ENCODE measurements around the gene BCL6.
A peak's percentile ranks its signal among the peaks of the same experiment; 100 is the strongest.
"Not testable (repeated sequence)": the region's sequence is repeated elsewhere in the genome, so short reads cannot be mapped to it uniquely, and the experiment has no call there.

The BCL6 gene

GRCh38 chr3:187713504-187713903, 31.8 kb downstream of the BCL6 start:
- no peak for DNase-seq (ENCODE audit: low read depth)

- DNase-seq (ENCODE audit: low read depth) = no peak
Observed at GRCh38 chr3:187709155-187709554, 36.1 kb downstream of the BCL6 start.

GRCh38 chr3:187708696-187709095, 36.6 kb downstream of the BCL6 start:
- DNase-seq (ENCODE audit: low read depth) = no peak

GRCh38 chr3:187706971-187707370, 38.3 kb downstream of the BCL6 start:
- DNase-seq (ENCODE audit: low read depth) = no peak

GRCh38 chr3:187705164-187705563, 40.1 kb downstream of the BCL6 start:
- no peak for DNase-seq (ENCODE audit: low read depth)

- DNase-seq (ENCODE audit: low read depth) = no peak
Observed at GRCh38 chr3:187702507-187703033, 42.7 kb downstream of the BCL6 start, which contains the start of gene RTP2. RTP2 (minus strand) TSS chr3:187702557; CDS start chr3:187702128, 429 bp downstream.

GRCh38 chr3:187700249-187700648, 45.0 kb downstream of the BCL6 start:
- no peak for DNase-seq (ENCODE audit: low read depth)

GRCh38 chr3:187698499-187699399, 46.5 kb downstream of the BCL6 start:
- no peak for DNase-seq (ENCODE audit: low read depth)

GRCh38 chr3:187696021-187696420, 49.2 kb downstream of the BCL6 start:
- no peak for DNase-seq (ENCODE audit: low read depth)

- no peak for DNase-seq (ENCODE audit: low read depth)
Observed at GRCh38 chr3:187695449-187695848, 49.8 kb downstream of the BCL6 start.

GRCh38 chr3:187694801-187695200, 50.5 kb downstream of the BCL6 start:
- no peak for DNase-seq (ENCODE audit: low read depth)

- DNase-seq (ENCODE audit: low read depth) = no peak
Observed at GRCh38 chr3:187693431-187693830, 51.8 kb downstream of the BCL6 start.

GRCh38 chr3:187689984-187690383, 55.3 kb downstream of the BCL6 start:
- DNase-seq (ENCODE audit: low read depth) = no peak

- no peak for DNase-seq (ENCODE audit: low read depth)
Observed at GRCh38 chr3:187686621-187687273, 58.5 kb downstream of the BCL6 start.

GRCh38 chr3:187685948-187686347, 59.3 kb downstream of the BCL6 start:
- DNase-seq (ENCODE audit: low read depth) = no peak

- DNase-seq (ENCODE audit: low read depth) = no peak
Observed at GRCh38 chr3:187684880-187685279, 60.4 kb downstream of the BCL6 start.

GRCh38 chr3:187684444-187684843, 60.8 kb downstream of the BCL6 start:
- DNase-seq (ENCODE audit: low read depth) = no peak

GRCh38 chr3:187681756-187682155, 63.5 kb downstream of the BCL6 start:
- DNase-seq (ENCODE audit: low read depth) = not testable (repeated sequence)

- DNase-seq (ENCODE audit: low read depth) = peak; percentile 48
Observed at GRCh38 chr3:187679638-187680396, 65.5 kb downstream of the BCL6 start.

GRCh38 chr3:187678726-187679268, 66.5 kb downstream of the BCL6 start:
- no peak for DNase-seq (ENCODE audit: low read depth)

- DNase-seq (ENCODE audit: low read depth) = no peak
Observed at GRCh38 chr3:187677604-187678003, 67.7 kb downstream of the BCL6 start.

- DNase-seq (ENCODE audit: low read depth) = no peak
Observed at GRCh38 chr3:187673012-187673411, 72.3 kb downstream of the BCL6 start.
